Renal cortical epithelial cell (primary cell): ENCODE results near the gene LRRC59. TPM values are rescaled to one million over a fixed set of nuclear protein-coding genes. Genes with fewer than 3 reads are reported as not detected.

Experiments
- DNase-seq: peaks from one replicate; pipeline ENCODE4 v3.0.0-alpha.2; 2011; ENCODE audit warnings: low read depth
- total RNA-seq: library from RNA; depleted of rRNA; stranded (reverse); fragments of >200 nt; gene quantifications from 2 replicates; pipeline ENCODE4 v1.2.3, GENCODE V29; 2014

LRRC59 gene
- total RNA-seq, 1 donor from 2014 or later = 141 TPM

GRCh38 chr17:50386510-50386909 is 10.8 kb downstream of the LRRC59 start:
- no peak for DNase-seq

- no peak for DNase-seq
Observed at GRCh38 chr17:50382931-50383330, 14.4 kb downstream of the LRRC59 start.

GRCh38 chr17:50381920-50382319 is 15.4 kb downstream of the LRRC59 start:
- no peak for DNase-seq

GRCh38 chr17:50381260-50381815 is 16.0 kb downstream of the LRRC59 start:
- no peak for DNase-seq

GRCh38 chr17:50380369-50381259 is 16.7 kb downstream of the LRRC59 start:
- no peak for DNase-seq

- no peak for DNase-seq
Observed at GRCh38 chr17:50379351-50380132, 17.8 kb downstream of the LRRC59 start.

- DNase-seq = no peak
Observed at GRCh38 chr17:50375858-50376538, 21.3 kb downstream of the LRRC59 start.

- no peak for DNase-seq
Observed at GRCh38 chr17:50373705-50374104, 23.6 kb downstream of the LRRC59 start.

- peak; percentile 81 for DNase-seq
Observed at GRCh38 chr17:50372758-50373556, 24.4 kb downstream of the LRRC59 start, which contains the start of the genes EME1 and MRPL27. TSS of gene EME1 (plus strand) at chr17:50373229. CDS start at chr17:50375209, 1,980 bp downstream. TSS of gene MRPL27 (minus strand) at chr17:50373184. CDS start at chr17:50373170, 14 bp downstream.

GRCh38 chr17:50372222-50372757 is 25.0 kb downstream of the LRRC59 start:
- no peak for DNase-seq

GRCh38 chr17:50371526-50371925 is 25.8 kb downstream of the LRRC59 start:
- DNase-seq = no peak

GRCh38 chr17:50370052-50370451 is 27.3 kb downstream of the LRRC59 start:
- DNase-seq = no peak

GRCh38 chr17:50367401-50367800 is 29.9 kb downstream of the LRRC59 start:
- no peak for DNase-seq

GRCh38 chr17:50365649-50366393 is 31.5 kb downstream of the LRRC59 start:
- DNase-seq = no peak

- no peak for DNase-seq
Observed at GRCh38 chr17:50365165-50365564, 32.2 kb downstream of the LRRC59 start.

- no peak for DNase-seq
Observed at GRCh38 chr17:50364715-50365114, 32.6 kb downstream of the LRRC59 start.

- DNase-seq = no peak
Observed at GRCh38 chr17:50364061-50364458, 33.3 kb downstream of the LRRC59 start.

GRCh38 chr17:50363217-50364060 is 33.9 kb downstream of the LRRC59 start:
- no peak for DNase-seq

GRCh38 chr17:50362661-50363060 is 34.7 kb downstream of the LRRC59 start:
- no peak for DNase-seq
